ENCODE results near the gene FAM149A.

DNA sequence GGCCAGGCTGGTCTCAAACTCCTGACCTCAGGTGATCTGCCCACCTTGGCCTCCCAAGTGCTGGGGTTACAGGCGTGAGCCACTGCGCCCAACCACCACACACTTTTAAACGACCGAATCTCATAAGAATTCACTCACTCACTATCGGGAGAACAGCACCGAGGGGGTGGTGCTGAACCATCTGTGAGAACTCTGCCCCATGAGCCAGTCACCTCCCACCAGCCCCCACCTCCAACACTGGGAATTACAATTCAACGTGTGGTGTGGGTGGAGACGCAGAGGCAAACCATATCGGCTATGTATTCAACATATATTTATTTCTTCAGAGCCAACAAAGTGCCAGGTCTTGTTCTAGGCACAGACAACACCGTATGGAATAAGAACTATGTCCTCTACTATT, 32.0 kb upstream of the FAM149A start:
- TF ChIP-seq, protein P1, sequence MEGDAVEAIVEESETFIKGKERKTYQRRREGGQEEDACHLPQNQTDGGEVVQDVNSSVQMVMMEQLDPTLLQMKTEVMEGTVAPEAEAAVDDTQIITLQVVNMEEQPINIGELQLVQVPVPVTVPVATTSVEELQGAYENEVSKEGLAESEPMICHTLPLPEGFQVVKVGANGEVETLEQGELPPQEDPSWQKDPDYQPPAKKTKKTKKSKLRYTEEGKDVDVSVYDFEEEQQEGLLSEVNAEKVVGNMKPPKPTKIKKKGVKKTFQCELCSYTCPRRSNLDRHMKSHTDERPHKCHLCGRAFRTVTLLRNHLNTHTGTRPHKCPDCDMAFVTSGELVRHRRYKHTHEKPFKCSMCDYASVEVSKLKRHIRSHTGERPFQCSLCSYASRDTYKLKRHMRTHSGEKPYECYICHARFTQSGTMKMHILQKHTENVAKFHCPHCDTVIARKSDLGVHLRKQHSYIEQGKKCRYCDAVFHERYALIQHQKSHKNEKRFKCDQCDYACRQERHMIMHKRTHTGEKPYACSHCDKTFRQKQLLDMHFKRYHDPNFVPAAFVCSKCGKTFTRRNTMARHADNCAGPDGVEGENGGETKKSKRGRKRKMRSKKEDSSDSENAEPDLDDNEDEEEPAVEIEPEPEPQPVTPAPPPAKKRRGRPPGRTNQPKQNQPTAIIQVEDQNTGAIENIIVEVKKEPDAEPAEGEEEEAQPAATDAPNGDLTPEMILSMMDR (IDR thresholded peaks at IDR 0.05; ENCODE audit: poor library complexity, severe bottlenecking), result no peak
- TF ChIP-seq EP300 (conservative IDR thresholded peaks at IDR 0.05; ENCODE audit: poor library complexity, severe bottlenecking), result no peak
- TF ChIP-seq RAD21 (conservative IDR thresholded peaks at IDR 0.05), result no peak
- TF ChIP-seq EZH2 (IDR thresholded peaks at IDR 0.05; ENCODE audit: borderline replicate concordance, insufficient read depth, low read length, poor library complexity, severe bottlenecking), result no peak
- no peak for TF ChIP-seq SMC3 (conservative IDR thresholded peaks at IDR 0.05; ENCODE audit: poor library complexity)
